ENCODE data around the gene ZNF668.
"Not testable (repeated sequence)": the region's sequence is repeated elsewhere in the genome, so short reads cannot be mapped to it uniquely, and the experiment has no call there.

The ZNF668 gene

DNA sequence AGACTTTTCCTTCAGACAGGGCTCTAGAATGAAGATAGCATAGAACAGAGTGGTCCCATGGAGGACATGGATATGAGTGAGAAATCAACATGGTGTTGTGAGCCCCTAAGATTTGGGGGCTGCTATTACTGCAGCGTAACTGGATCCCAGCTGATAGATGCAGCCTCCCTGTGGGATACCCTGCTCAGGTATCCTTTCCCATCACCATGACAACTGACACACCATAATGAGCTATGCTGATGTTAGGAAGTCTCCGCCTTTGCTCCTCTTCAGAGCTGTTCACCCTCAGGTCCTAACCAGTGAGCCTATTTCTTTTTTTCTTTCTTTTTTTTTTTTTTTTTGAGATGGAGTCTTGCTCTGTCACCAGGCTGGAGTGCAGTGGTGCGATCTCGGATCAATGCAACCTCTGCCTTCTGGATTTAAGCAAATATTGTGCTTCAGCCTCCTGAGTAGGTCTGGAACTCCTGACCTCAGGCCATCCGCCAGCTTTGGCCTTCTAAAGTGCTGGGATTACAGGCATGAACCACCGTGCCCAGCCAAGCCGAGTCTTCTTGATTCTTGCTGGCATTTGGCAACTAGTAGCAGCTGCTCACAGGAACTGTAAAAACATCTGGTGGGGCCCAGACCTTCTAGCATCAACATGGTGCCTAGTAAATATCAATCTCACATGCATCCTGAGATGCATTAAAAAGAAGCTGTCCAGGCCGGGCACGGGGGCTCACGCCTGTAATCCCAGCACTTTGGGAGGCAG is 23.6 kb downstream of the ZNF668 start:
- DNase-seq = no peak

DNA sequence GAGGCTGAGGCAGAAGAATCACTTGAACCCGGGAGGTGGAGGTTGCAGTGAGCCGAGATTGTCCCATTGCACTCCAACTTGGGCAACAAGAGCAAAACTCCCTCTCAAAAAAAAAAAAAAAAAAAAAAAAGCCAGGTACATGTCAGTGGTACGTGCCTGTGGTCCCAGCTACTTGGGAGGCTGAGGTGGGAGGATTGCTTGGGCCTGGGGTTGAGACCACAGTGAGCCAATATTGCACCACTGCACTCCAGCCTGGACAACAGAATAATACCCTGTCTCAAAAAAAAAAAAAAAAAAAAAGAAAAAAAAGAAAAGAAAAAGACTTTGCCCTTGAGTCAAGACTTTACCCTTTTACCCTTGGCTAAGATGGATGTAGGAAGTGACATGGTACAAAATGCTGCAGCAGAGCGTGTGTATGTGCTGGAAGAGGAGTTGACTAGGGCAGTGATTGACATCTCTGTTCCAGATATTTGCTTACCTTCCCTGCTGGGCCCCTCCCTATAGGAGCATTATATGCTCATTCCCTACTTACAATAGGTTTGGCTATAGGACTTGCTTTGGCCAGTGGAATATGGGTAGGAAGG is 30.1 kb downstream of the ZNF668 start:
- DNase-seq = no peak

DNA sequence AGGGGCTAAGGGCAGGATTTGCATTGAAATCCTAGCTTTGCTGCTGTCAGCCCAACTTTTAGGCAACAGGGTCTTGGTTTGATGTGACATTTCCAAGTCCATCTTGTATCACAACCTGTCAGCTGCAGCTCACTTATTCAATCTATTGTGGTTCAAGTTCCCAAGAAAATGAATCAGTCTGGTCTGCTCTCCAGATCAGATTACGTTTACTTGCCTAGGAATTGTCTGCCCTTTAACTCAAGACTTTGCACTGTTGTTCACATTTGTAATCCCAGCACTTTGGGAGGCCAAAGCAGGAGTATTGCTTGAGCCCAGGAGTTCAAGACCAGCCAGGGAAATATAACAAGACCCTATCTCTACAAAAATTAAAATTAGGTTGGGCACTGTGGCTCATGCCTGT is 30.7 kb downstream of the ZNF668 start:
- no peak for DNase-seq

DNA sequence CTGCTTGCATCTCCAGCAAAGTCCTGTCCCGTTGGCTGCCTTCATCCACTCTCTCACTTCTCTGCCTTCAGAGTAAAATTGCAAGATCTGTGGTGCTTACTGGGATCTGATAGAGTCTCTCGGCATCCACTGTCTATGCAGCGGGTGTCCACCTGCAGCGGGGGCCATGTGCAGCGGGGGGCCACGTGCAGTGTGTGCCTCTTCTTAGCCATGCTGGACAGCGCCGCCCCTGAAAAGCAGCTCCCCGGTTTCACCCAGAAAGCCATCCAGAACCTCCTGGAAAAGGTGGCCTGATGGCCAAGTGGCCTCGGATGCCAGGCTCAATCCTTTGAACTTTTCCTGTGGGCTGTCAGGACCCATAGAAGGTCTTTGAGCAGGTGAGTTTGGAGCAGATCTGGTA is 31.2 kb downstream of the ZNF668 start:
- no peak for DNase-seq

DNA sequence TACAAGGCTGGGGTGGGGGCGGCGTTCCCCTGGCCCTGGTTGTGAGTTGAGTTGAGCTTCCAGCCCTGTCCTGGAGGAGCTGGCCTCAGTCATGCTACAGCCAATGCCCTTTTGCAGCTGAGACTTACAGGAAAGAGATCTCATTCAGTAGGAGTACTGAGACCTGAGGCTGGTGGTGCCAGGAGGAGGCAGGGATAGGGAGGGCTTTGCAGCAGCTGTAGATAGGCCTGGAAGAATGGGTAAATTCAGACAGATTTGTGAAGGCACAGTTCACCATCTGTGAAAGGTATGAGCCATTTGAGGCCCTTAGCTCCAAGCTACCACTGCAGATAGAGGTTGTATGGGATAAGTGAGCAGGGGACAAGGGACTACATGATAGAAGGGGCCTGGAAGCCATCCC is 35.0 kb downstream of the ZNF668 start:
- DNase-seq = no peak

DNA sequence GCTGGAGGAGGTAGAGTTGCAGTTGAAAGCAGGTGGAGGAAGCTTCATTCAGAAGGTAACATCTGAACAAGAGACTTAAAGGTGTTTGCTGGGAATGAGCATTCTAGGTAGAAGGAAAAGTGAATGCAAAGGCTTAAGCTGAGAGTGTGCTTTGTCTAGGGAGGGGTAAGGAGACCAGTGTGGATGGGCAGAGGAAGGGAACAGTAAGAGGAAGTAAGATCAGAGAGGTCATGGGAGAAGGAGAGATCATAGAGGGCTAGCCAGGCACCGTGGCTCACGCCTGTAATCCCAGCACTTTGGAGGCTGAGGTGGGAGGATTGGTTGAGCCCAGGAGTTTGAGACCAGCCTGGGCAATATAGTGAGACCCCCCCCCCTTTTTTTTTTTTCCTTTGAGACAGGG is 37.3 kb downstream of the ZNF668 start:
- no peak for DNase-seq

DNA sequence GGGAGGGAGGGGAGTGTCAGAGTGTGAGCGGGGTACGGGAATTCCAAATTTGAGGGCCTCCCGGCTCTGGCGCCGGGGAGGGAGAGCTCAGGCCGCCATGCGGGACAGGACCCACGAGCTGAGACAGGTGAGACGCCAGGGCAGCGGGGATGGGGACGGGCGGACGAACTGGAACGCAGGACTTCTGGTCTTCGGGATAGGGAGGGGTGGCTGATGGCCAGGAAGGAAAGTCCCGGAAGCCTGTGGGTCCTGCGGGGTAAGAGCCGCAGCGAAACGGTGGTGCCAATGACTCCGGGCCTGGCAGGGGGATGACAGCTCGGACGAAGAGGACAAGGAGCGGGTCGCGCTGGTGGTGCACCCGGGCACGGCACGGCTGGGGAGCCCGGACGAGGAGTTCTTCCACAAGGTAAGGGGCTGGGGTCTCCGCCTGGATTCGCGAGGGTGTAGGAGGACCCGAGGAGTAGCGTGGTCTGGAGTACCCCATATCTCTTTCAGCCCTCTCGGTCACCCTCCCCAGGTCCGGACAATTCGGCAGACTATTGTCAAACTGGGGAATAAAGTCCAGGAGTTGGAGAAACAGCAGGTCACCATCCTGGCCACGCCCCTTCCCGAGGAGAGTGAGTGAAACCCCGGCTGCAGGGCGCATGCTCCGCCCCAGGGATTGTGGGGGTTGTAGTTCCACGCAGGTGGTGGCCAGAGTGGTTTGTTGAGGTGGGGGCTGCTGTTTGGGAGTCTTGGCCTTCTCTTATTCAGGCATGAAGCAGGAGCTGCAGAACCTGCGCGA is 40.1 kb downstream of the ZNF668 start:
- DNase-seq = peak; percentile 80

DNA sequence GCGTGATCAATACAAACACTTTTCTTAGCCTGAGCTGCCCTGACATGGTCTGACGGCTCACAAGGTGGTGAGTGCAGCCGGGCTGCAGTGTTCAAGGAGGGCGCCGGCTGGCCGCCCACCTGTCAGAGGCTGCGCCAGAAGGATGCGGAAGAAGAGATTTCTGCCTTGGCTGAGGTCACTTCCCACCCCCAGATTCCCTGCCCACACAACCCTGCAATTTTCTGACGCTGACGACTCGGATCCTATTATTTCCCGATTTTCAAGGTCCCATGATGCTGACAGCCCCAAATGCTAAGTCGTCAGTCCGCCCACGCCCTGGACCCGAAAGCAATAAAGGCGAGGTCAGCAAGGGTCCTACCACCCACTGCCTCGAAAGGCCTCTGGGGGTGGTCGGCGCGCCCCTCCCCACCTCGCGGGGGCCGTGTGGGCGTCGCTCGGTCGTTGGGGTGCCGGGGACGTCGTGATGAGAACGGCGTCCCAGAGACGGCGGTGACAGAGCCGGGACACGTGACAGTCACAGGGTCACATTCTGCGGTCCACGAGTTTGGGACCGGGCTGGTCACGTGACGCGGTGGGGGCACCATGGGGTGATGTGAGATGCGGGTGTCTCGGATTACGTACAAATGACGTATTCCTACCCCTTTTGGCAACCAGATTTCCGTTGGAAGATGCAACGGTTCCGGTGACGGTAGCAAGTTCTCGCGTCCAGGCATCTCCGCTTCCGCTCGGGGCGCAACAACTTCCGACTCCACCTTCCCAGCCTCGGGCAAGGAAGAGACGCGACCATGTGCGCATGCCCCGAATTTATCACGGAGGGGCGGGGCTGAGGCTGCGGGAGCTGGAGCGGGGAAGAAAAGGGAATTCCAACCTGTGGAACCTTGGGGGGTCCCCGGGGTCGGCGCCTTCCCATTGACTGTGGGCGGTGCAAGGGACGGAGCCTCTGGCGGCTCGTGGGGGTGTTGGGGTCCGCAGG is 41.0 kb downstream of the ZNF668 start, which contains the start of gene STX4:
Gene STX4 (plus strand): TSS at position 823 of the 973 bp plus-strand sequence. CDS start 248 bp downstream, outside the sequence.
- DNase-seq = peak; percentile 92

DNA sequence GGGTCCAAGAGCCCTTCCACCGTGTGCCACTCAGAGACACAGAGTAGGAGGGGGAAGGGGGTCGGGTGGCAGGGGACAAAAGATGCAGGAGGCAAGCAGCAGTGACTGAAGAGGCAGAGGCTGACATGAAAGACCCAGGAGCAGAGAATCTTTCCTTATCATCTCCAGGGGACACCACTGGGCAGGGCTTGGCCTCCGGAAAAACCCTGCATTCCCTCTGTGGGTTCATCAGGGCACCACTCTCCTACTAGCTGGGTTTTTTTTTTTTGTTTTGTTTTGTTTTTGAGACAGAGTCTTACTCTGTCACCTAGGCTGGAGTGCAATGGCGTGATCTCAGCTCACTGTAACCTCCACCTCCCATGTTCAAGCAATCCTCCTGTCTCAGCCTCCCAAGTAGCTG is 42.8 kb downstream of the ZNF668 start:
- DNase-seq = no peak

DNA sequence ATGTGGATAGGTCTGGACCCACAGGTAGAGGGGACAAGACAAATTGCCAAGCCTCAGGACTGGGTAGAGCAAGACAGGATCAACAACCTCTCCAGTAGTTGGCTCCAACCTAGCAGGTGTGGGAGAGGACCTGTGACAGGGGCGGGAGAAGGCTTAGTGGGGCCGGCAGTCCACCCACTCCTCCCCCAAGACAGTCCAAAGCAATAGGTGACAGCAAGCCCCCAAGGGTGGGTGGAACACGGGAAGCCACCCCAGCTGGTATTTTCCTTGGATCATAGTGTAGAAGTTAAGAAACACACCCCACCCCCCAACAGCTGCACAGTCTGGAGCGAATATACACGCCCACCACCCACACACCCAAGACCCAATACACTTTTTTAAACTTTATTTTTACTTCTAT is 44.8 kb downstream of the ZNF668 start:
- no peak for DNase-seq

DNA sequence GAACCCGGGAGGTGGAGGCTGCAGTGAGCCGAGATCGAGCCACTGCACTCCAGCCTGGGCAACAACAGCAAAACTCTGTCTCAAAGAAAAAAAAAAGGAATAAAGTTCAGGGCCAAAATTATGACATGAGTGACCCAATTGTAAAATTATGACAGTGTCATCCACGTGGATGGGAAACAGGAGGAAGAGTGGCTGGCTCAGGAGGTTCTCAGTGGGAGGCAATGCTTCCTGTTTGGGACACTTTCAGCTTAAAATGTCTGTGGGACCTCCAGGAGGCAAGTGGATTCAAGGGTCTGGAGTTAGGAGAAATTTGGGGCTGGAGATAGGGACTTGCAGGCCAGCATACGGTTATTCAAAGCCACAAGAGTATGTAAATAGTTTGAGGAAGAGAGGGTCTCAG is 48.7 kb downstream of the ZNF668 start:
- no peak for DNase-seq

DNA sequence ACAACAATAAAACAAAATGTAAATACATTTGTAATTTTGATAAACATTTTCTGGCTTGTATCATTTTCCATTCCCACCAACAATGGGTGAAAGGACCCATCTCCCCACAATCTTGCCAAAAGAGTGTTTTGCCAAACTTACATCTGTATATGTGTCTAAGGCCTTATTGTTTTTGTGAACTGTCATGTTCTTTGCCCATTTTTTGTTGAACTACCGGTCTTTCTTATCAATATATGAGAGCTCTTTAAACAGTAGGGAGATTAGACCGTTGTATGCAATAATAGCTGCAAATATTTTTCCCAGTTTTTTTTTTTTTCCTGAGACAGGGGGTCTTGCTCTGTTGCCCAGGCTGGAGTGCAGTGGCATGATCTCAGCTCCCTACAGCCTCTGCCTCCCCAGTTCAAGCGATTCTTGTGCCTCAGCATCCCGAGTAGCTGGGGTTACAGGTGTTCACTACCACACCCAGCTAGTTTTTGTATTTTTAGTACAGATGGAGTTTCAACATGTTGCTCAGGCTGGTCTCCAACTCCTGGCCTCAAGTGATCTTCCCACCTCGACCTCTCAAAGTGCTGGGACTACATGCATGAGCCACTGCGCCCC is 50.3 kb downstream of the ZNF668 start:
- DNase-seq = no peak

DNA sequence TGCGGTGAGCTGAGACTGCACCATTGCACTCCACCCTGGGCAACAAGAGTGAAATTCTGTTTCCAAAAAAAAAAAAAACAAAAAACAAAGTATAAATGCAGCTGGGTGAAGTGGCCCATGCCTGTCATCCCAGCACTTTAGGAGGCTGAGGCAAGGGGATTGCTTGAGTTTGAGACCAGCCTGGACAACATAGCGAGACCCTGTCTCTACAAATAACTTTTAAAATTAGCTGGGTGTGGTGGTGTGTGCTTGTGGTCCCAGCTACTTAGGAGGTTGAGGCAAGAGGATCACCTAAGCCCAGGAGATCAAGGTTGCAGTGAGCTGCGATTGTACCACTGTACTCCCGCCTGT is 50.8 kb downstream of the ZNF668 start:
- no peak for DNase-seq

DNA sequence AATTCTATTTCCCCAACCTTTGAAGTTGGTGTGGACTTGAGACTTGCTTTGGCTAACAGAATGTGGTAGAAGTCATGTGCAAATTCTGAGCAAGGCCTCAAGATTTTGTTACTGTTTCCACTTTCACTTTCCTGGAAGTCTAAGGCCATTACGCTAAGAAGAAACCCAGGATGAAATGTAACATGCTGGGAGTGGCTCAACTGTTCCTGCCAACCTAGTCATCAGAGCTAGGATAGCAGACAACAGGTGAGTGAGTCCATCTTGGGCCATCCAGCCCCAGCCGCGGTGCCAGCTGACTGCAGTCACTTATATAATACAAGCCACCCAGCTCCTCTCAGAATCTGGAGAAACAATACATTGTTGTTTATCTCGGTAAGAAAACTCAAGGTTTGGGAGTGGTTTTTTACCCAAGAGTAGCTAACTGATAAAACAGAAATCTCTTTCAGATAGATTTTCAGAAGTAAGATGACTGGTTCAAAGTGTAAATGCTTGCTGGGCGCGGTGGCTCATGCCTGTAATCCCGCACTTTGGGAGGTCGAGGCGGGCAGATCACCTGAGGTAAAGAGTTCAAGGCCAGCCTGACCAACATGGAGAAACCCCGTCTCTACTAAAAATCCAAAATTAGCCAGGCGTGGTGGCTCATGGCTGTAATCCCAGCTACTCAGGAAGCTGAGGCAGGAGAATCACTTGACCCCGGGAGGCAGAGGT is 51.3 kb downstream of the ZNF668 start:
- DNase-seq = no peak

DNA sequence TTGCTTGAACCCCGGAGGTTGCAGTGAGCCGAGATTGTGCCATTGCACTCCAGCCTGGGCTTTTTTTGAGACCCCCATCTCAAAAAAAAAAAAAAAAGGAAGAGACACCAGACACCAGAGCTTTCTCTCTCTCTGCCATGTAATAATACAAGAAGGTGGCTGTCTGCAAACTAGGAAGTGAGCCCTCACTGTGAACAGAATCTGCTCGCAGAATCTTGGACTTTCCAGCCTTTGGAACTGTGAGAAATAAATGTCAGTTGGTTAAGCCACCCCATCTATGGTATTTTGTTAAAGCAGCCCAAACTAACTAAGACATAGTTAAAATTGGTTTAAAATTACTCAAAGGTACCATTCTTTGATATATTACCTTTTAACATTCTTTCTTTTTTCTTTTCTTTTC is 53.5 kb downstream of the ZNF668 start:
- DNase-seq = no peak

DNA sequence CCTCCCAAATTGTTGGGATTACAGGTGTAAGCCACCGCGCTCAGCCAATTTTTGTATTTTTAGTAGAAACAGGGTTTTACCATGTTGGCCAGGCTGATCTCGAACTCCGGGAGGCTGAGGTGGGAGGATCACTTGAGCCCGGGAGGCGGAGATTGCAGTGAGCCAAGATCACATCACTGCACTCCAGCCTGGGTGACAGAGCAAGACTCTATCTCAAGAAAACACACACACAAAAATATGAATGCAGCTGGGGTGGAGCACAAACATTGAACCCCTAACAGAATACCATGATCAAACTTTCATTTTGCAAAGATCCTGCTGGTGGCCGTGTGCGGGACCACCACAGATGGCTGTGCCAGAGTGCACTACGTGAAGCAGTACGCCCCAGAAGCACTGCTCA is 56.3 kb downstream of the ZNF668 start:
- DNase-seq = not testable (repeated sequence)

DNA sequence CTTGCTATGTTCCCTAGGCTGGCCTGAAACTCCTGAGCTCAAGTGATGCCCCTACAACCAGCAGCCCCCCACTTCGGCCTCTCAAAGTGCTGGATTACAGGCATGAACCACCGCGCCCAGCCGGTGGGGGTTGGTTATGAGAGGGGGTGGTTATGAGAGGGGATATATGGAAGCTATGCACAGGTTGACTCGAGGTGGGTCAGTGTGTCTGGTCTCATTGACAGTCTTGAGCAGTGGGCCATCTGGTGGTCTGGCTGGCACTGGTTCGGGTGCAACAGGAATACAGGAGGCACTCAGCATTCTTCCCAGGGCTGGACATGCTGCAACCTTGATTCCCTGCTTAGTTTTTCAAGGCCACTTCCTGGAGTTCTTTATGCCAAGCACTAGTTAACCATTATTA is 58.0 kb downstream of the ZNF668 start:
- DNase-seq = no peak

DNA sequence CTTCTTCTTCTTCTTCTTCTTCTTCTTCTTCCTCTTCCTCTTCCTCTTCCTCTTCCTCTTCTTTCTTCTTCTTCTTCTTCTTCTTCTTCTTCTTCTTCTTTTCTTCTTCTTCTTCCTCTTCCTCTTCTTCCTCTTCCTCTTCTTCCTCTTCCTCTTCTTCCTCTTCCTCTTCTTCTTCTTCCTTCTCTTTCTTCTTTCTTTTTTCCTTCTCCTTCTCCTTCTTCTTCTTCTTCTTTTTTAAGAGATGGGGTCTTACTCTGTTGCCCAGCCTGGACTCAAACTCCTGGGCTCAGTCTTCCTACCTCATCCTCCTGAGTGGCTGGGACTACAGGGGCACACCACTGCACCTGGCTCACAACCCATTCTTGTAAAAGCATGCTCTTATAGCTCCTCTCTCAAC is 60.7 kb downstream of the ZNF668 start:
- not testable (repeated sequence) for DNase-seq

DNA sequence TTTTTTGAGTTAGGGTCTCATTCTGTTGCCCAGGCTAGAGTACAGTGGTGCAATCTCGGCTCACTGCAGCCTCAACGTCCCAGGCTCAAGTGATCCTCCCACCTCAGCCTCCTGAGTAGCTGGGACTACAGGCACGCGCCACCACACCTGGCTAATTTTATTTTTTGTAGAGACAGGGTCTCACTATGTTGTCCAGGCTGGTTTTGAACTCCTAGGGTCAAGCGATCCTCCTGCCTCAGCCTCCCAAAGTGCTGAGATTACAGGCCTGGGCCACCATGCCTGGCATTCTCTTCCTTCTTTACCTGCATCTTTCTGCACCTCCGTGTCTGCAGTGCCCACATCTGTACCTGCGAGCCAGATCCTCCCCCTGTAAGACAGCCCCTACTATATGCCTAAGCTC is 62.2 kb downstream of the ZNF668 start:
- DNase-seq = not testable (repeated sequence)
